Astrocyte of the spinal cord (primary cell): ENCODE data around the gene TDRD10.

ENCODE experiments used
- DNase-seq: peaks from one replicate; pipeline ENCODE4 v3.0.0; 2011; ENCODE audit warnings: low read depth, low spot score
- H3K4me3 ChIP-seq: 2 replicates; pipeline ENCODE4 v1.5.1; 2011; ENCODE audit warnings: low read depth, mild to moderate bottlenecking, low read length, moderate library complexity
- CTCF ChIP-seq: IDR thresholded peaks from 2 replicates; pipeline ENCODE4 v1.5.1; 2012; ENCODE audit warnings: low read depth, mild to moderate bottlenecking, low read length, inconsistent platforms
- in situ Hi-C: cut with HindIII; loops from 2 replicates; pipeline ENCODE4 v1.10.0; 2017; ENCODE audit warnings: low sequenced_read_pairs

TDRD10 gene

GRCh38 chr1:154460695-154461260 is 41.2 kb upstream of the TDRD10 start:
- H3K4me3 ChIP-seq: no peak overlapping the region
- TF ChIP-seq CTCF: no peak
- in situ Hi-C loops: no loop called here
- no peak for DNase-seq

GRCh38 chr1:154463512-154463990 is 38.5 kb upstream of the TDRD10 start:
- no peak overlapping the region for H3K4me3 ChIP-seq
- DNase-seq: peak; percentile 56
- no peak for TF ChIP-seq CTCF
- in situ Hi-C loops: no loop called here

GRCh38 chr1:154465621-154466195 is 36.3 kb upstream of the TDRD10 start:
- no peak overlapping the region for H3K4me3 ChIP-seq
- no peak for DNase-seq
- TF ChIP-seq CTCF: no peak
- in situ Hi-C loops: no loop called here

GRCh38 chr1:154466206-154466605 is 35.8 kb upstream of the TDRD10 start:
- TF ChIP-seq CTCF: no peak
- DNase-seq: no peak
- H3K4me3 ChIP-seq: no peak overlapping the region
- in situ Hi-C loops: no loop called here

- no peak overlapping the region for H3K4me3 ChIP-seq
- DNase-seq: no peak
- peak; percentile 19 for TF ChIP-seq CTCF
- in situ Hi-C loops: no loop called here
These were observed 35.0 kb upstream of the TDRD10 start for GRCh38 chr1:154466921-154467417.

GRCh38 chr1:154467434-154468102 is 34.5 kb upstream of the TDRD10 start:
- no peak for TF ChIP-seq CTCF
- in situ Hi-C loops: no loop called here
- DNase-seq: no peak
- no peak overlapping the region for H3K4me3 ChIP-seq
